Upper lobe of left lung (tissue), 6 donors: ENCODE data around the gene SLC7A14. TPM values are rescaled to one million over a fixed set of nuclear protein-coding genes. Genes with fewer than 3 reads are reported as not detected.

ENCODE experiments used
- ATAC-seq, 2 donors: fragments of 200-7000 bp; cut with Tn5 transposase; one replicate each; pipeline ENCODE4 v1.9.1; 2022; ENCODE audit warnings: mild to moderate bottlenecking in 2 of 2, moderate library complexity in 2 of 2; ENCODE audit not compliant: low FRiP score in 2 of 2
- DNase-seq, 2 donors: peaks; one replicate each; pipeline ENCODE4 v3.0.0-alpha.2; 2019 to 2020
- H3K27ac ChIP-seq, 4 donors: fragments of 200-600 bp; sonication (generic); one replicate each; pipeline ENCODE4 v1.5.1; 2016 to 2019
- H3K27me3 ChIP-seq, 4 donors: fragments of 200-600 bp; sonication (generic); one replicate each; pipeline ENCODE4 v1.5.1; 2017 to 2019
- H3K36me3 ChIP-seq, 4 donors: fragments of 200-600 bp; sonication (generic); one replicate each; pipeline ENCODE4 v1.5.1; 2016 to 2019
- H3K4me1 ChIP-seq, 4 donors: fragments of 200-600 bp; sonication (generic); one replicate each; pipeline ENCODE4 v1.5.1; 2018 to 2019
- H3K4me3 ChIP-seq, 4 donors: fragments of 200-600 bp; sonication (generic); one replicate each; pipeline ENCODE4 v1.5.1; 2017 to 2019; ENCODE audit warnings: mild to moderate bottlenecking in 2 of 4, moderate library complexity in 1 of 4
- H3K9me3 ChIP-seq, 4 donors: fragments of 200-600 bp; sonication (generic); one replicate each; pipeline ENCODE4 v1.5.1; 2018 to 2019
- CTCF ChIP-seq, 6 experiments: fragments of 450-650 bp in 4 of 6; fragments of 200-600 bp in 2 of 6; sonication (generic) in 2 of 6; IDR thresholded peaks; one replicate each; pipeline ENCODE4 v1.5.1; 2016 to 2019; ENCODE audit warnings: antibody characterized with exemption in 6 of 6
- EP300 ChIP-seq, 4 donors: sonication (generic); formaldehyde crosslinking; IDR thresholded peaks; one replicate each; pipeline ENCODE4 v1.5.1; 2017; ENCODE audit warnings: antibody characterized with exemption in 4 of 4, control low read depth in 2 of 4
- POLR2A ChIP-seq, 4 donors: fragments of 450-650 bp; IDR thresholded peaks; one replicate each; pipeline ENCODE4 v1.5.1; 2016 to 2017; ENCODE audit warnings: antibody characterized with exemption in 4 of 4, mild to moderate bottlenecking in 2 of 4
- POLR2AphosphoS5 ChIP-seq, 2 donors: sonication (generic); formaldehyde crosslinking; IDR thresholded peaks; one replicate each; pipeline ENCODE4 v1.5.1; 2017; ENCODE audit warnings: antibody characterized with exemption in 2 of 2
- WGBS, 2 donors: methylation state at CpG; one replicate each; pipeline ENCODE4 v1.1.5; 2017 to 2018; 5-methylcytosine and 5-hydroxymethylcytosine counted together
- total RNA-seq, 6 donors: library from RNA; depleted of rRNA in 4 of 6; stranded (reverse); fragments of >200 nt in 4 of 6; gene quantifications; one replicate each; pipeline versions ENCODE4 v1.1.0 to v1.2.1, GENCODE V29; 2016 to 2021
- donor health status: DM: no; HTN: no; CAD: no; lungs with moderate emphysema.
- donor health status: DM: no; HTN: yes; CAD: no; lungs with severe emphysema.

The SLC7A14 gene
- total RNA-seq, 6 donors from 2014 or later: 0.03 TPM; not detected in 5

GRCh38 chr3:170542704-170543103 is 43.2 kb downstream of the SLC7A14 start:
- Histone ChIP-seq H3K9me3 (no peaks in the 10 kb centered on the region), H3K36me3 (no peaks in the 10 kb centered on the region), H3K4me3 (no peak overlapping the region), H3K27me3 (no peaks in the 10 kb centered on the region), H3K4me1 (no peaks in the 10 kb centered on the region), H3K27ac (no peak overlapping the region)
- 90 to 97% methylated on average over 3 of the region's 3 CpGs for WGBS, 2 donors
- DNase-seq: no peak
- TF ChIP-seq POLR2AphosphoS5 (IDR thresholded peaks at IDR 0.05) (no peak), CTCF (IDR thresholded peaks at IDR 0.05) (no peak), EP300 (IDR thresholded peaks at IDR 0.05) (no peak), POLR2A (IDR thresholded peaks at IDR 0.05) (no peak)
- no peak for ATAC-seq

- Histone ChIP-seq H3K36me3 (no peaks in the 10 kb centered on the region), H3K4me1 (no peaks in the 10 kb centered on the region), H3K27me3 (no peaks in the 10 kb centered on the region), H3K9me3 (no peaks in the 10 kb centered on the region), H3K4me3 (no peak overlapping the region), H3K27ac (no peak overlapping the region)
- no peak for ATAC-seq
- no peak for DNase-seq
- TF ChIP-seq CTCF (IDR thresholded peaks at IDR 0.05) (no peak), POLR2A (IDR thresholded peaks at IDR 0.05) (no peak), POLR2AphosphoS5 (IDR thresholded peaks at IDR 0.05) (no peak), EP300 (IDR thresholded peaks at IDR 0.05) (no peak)
- WGBS, 2 donors: 93 to 94% methylated on average over 3 of the region's 3 CpGs
These were observed 46.0 kb downstream of the SLC7A14 start for GRCh38 chr3:170539897-170540296.

GRCh38 chr3:170536712-170537111 is 49.2 kb downstream of the SLC7A14 start:
- no peak for DNase-seq
- ATAC-seq: no peak
- no peak for TF ChIP-seq CTCF (IDR thresholded peaks at IDR 0.05)
- no peak for TF ChIP-seq POLR2AphosphoS5 (IDR thresholded peaks at IDR 0.05)
- TF ChIP-seq EP300 (IDR thresholded peaks at IDR 0.05): no peak
- TF ChIP-seq POLR2A (IDR thresholded peaks at IDR 0.05): no peak
- H3K27ac ChIP-seq: no peak overlapping the region
- H3K4me3 ChIP-seq: no peak overlapping the region
- no peaks in the 10 kb centered on the region for H3K9me3 ChIP-seq
- no peaks in the 10 kb centered on the region for H3K4me1 ChIP-seq
- H3K36me3 ChIP-seq: no peaks in the 10 kb centered on the region
- no peaks in the 10 kb centered on the region for H3K27me3 ChIP-seq

GRCh38 chr3:170534227-170534626 is 51.6 kb downstream of the SLC7A14 start:
- H3K36me3 ChIP-seq: no peaks in the 10 kb centered on the region
- no peak overlapping the region for H3K4me3 ChIP-seq
- H3K9me3 ChIP-seq: no peaks in the 10 kb centered on the region
- DNase-seq (no peak), ATAC-seq (no peak)
- H3K27ac ChIP-seq: no peak overlapping the region
- 83 to 86% methylated on average over 3 of the region's 3 CpGs for WGBS, 2 donors
- no peaks in the 10 kb centered on the region for H3K27me3 ChIP-seq
- H3K4me1 ChIP-seq: no peaks in the 10 kb centered on the region
- no peak for TF ChIP-seq POLR2A (IDR thresholded peaks at IDR 0.05)
- TF ChIP-seq EP300 (IDR thresholded peaks at IDR 0.05): no peak
- no peak for TF ChIP-seq POLR2AphosphoS5 (IDR thresholded peaks at IDR 0.05)
- TF ChIP-seq CTCF (IDR thresholded peaks at IDR 0.05): no peak

GRCh38 chr3:170532573-170532972 is 53.3 kb downstream of the SLC7A14 start:
- TF ChIP-seq POLR2AphosphoS5 (IDR thresholded peaks at IDR 0.05) (no peak), CTCF (IDR thresholded peaks at IDR 0.05) (no peak), EP300 (IDR thresholded peaks at IDR 0.05) (no peak), POLR2A (IDR thresholded peaks at IDR 0.05) (no peak)
- DNase-seq (no peak), ATAC-seq (no peak)
- Histone ChIP-seq H3K27ac (no peak overlapping the region), H3K4me3 (no peak overlapping the region), H3K9me3 (no peaks in the 10 kb centered on the region), H3K36me3 (no peaks in the 10 kb centered on the region), H3K4me1 (no peaks in the 10 kb centered on the region), H3K27me3 (no peaks in the 10 kb centered on the region)
- WGBS, 2 donors: 76 to 82% methylated on average over 6 of the region's 6 CpGs
